Stimulated activated CD8-positive, alpha-beta memory T cell treated with anti-CD3 and anti-CD28 coated beads, Interleukin-15, amount 100 ng/mL, for 48 hours (primary cell): ENCODE results near the gene ANKRD17.
A peak's percentile ranks its signal among the peaks of the same experiment; 100 is the strongest.
"Not testable (repeated sequence)": the region's sequence is repeated elsewhere in the genome, so short reads cannot be mapped to it uniquely, and the experiment has no call there.

Experiments
- DNase-seq, 2 donors: peaks; one replicate each; pipeline ENCODE4 v3.0.0-alpha.2; 2020; ENCODE audit warnings: low read depth in 2 of 2

ANKRD17 gene, protein sequence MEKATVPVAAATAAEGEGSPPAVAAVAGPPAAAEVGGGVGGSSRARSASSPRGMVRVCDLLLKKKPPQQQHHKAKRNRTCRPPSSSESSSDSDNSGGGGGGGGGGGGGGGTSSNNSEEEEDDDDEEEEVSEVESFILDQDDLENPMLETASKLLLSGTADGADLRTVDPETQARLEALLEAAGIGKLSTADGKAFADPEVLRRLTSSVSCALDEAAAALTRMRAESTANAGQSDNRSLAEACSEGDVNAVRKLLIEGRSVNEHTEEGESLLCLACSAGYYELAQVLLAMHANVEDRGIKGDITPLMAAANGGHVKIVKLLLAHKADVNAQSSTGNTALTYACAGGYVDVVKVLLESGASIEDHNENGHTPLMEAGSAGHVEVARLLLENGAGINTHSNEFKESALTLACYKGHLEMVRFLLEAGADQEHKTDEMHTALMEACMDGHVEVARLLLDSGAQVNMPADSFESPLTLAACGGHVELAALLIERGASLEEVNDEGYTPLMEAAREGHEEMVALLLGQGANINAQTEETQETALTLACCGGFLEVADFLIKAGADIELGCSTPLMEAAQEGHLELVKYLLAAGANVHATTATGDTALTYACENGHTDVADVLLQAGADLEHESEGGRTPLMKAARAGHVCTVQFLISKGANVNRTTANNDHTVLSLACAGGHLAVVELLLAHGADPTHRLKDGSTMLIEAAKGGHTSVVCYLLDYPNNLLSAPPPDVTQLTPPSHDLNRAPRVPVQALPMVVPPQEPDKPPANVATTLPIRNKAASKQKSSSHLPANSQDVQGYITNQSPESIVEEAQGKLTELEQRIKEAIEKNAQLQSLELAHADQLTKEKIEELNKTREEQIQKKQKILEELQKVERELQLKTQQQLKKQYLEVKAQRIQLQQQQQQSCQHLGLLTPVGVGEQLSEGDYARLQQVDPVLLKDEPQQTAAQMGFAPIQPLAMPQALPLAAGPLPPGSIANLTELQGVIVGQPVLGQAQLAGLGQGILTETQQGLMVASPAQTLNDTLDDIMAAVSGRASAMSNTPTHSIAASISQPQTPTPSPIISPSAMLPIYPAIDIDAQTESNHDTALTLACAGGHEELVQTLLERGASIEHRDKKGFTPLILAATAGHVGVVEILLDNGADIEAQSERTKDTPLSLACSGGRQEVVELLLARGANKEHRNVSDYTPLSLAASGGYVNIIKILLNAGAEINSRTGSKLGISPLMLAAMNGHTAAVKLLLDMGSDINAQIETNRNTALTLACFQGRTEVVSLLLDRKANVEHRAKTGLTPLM (N-terminal part only)

GRCh38 chr4:73258686-73259570, at the start of gene ANKRD17:
Gene ANKRD17 (minus strand): TSS chr4:73258798. CDS start chr4:73258668, 130 bp downstream.
- peak; percentile 85 to 89 for DNase-seq

- no peak for DNase-seq
Observed at GRCh38 chr4:73308286-73308685, 49.7 kb upstream of the ANKRD17 start.

DNA sequence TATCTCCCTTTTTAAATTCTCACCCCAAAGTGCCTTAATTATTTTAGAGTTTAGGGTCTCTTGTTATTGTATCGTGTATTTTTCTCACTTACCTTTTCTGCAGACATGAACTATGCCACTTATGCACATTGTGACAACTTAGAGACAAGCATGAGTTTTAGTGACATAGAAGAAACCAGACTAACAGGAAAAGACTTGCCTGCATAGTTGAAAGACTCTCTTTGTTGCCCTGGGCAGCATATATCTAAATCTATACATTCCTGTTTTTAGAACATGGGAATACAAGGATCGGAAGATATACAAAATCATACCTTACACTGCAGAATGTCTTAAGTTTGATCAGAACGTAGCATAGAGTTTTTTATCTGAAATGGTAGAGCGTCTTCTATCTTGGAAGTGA, 45.1 kb upstream of the ANKRD17 start:
- no peak for DNase-seq

GRCh38 chr4:73299548-73300280, 41.1 kb upstream of the ANKRD17 start:
- no peak for DNase-seq

GRCh38 chr4:73292661-73293060, 34.1 kb upstream of the ANKRD17 start:
- not testable (repeated sequence) for DNase-seq

- no peak for DNase-seq
Observed at GRCh38 chr4:73281982-73282381, 23.4 kb upstream of the ANKRD17 start.

GRCh38 chr4:73281396-73281795, 22.8 kb upstream of the ANKRD17 start:
- no peak for DNase-seq

DNA sequence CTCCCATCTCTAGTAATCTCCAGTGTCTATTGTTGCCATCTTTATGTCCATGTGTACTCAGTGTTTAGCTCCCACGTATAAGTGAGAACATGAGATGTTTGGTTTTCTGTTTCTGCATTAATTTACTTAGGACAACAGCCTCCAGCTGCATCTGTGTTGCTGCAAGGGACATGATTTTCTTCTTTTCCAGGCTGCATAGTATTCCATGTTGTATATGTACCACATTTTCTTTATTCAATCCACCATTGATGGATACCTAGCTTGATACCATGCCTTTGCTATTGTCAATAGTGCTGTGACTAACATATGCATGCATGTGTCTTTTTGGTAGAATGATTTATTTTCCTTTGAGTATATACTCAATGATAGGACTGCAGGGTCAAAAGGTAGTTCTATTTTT, 18.6 kb upstream of the ANKRD17 start:
- DNase-seq, result no peak

- DNase-seq, result no peak
Observed at GRCh38 chr4:73275318-73275654, 16.7 kb upstream of the ANKRD17 start.

DNA sequence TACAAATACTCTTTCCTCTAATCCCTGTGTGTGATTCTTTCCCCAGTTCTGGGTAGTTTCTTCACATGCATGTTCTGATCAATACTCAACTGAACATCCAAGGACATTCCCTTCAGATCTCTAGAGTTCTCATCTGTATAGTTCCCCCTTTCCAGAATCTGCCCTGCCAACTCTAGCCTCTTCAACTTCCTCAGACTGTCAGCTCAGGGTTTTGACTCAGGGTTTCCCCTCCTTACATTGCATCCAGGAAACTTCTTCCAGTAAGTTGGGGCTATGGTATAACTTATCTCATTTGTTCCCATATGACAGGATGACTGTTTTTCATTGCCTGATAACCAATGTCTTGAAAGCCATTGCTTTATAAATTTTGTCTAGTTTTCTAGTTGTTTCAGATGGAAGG, 14.2 kb upstream of the ANKRD17 start:
- no peak for DNase-seq

DNA sequence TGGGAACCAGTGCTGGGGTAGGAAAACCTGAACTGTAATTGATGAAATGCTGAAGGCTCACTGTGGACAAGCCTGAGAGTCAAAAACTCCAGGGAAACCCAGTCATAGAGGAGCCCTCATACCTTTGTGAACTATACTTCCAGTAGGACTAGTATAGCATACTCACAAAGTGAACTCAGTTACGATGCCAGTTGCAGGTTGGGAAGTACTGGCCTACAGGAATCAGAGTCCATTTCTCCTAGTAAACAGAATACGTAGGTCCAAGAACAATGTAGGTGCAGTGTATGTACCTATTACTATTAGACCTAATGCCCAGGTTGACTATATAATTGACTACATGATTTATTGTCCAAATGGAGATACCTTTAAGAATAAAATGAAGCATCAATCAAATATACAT, 8.5 kb upstream of the ANKRD17 start:
- DNase-seq, result no peak

DNA sequence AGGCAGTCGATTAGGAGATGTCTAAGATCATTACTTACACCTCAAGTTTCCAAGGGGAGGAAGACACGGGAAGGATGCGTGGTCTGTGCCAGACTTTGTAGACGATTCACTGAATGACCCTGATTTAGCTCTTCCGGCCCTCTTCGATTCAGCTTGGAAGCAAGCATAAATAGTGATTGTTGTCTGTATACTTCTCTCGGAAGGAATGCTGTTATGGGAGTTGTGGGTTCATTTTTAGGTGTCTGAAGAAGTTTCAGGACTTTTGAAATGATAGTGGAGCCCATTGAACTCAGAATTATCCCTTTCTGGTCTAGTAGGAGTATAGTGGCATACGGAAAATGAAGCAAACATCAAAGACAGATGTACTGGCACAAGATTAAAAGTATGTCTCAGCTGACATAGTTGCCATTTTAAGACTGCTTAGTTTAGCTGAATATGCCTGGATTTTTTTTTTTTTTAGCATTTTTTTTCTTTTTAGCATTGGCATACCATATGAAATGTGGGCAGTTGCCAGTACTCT, 1.0 kb upstream of the ANKRD17 start:
- DNase-seq, result no peak

- no peak for DNase-seq
Observed at GRCh38 chr4:73258436-73258685, 237 bp downstream of the ANKRD17 start.

- peak in 1 of 2 donors; percentile 3 for DNase-seq
Observed at GRCh38 chr4:73257651-73258435, 755 bp downstream of the ANKRD17 start.

- peak; percentile 17 to 23 for DNase-seq
Observed at GRCh38 chr4:73257234-73257633, 1.4 kb downstream of the ANKRD17 start.

- not testable (repeated sequence) for DNase-seq
Observed at GRCh38 chr4:73255847-73256246, 2.8 kb downstream of the ANKRD17 start.

DNA sequence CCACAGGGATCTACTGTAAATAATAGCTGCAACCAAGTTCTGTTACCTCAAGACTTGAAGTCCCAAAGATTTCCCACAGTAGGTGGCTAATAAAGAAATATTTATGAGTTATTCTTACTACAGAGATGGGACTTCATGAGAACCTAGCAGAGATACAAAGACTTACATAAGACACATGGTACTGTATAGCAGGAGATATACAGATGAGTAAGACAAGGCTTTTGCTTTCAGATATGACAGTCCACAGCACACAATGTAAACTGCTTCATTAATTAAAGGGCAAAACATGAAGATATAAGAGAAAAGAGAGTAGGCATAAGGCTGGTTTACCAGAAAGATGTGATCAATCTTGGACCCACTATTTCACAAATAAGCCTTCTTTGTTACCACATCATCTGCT, 6.6 kb downstream of the ANKRD17 start:
- no peak for DNase-seq

- no peak for DNase-seq
Observed at GRCh38 chr4:73251384-73251783, 7.2 kb downstream of the ANKRD17 start.

GRCh38 chr4:73250642-73251041, 8.0 kb downstream of the ANKRD17 start:
- no peak for DNase-seq

GRCh38 chr4:73248821-73249220, 9.8 kb downstream of the ANKRD17 start:
- no peak for DNase-seq
